PC-3 (cell line): ENCODE measurements around the gene LGALSL. TPM values are rescaled to one million over a fixed set of nuclear protein-coding genes. Genes with fewer than 3 reads are reported as not detected.

ENCODE experiments used
- ATAC-seq: fragments of 200-7000 bp; cut with Tn5 transposase; 2 replicates; pipeline ENCODE4 v1.9.1; 2020; ENCODE audit warnings: mild to moderate bottlenecking, moderate library complexity
- BruUV-seq: library from RNA; stranded (reverse); fragments of 400-500 nt; replicated peaks from 2 replicates; lab custom pipeline; 2021; lab: Mats Ljungman, UMichigan
- CTCF ChIA-PET: fragments of 300-600 bp; sonication (Branson Sonifier 250); formaldehyde crosslinking; loops from one replicate; lab custom pipeline; 2022; ENCODE audit warnings: antibody characterized with exemption; lab: Charles Lee
- POLR2A ChIA-PET: fragments of 300-600 bp; sonication (Branson Sonifier 250); formaldehyde crosslinking; loops from one replicate; lab custom pipeline; 2022; ENCODE audit warnings: antibody characterized with exemption; ENCODE audit not compliant: unreplicated experiment; lab: Charles Lee
- DNase-seq: peaks from one replicate; pipeline ENCODE4 v3.0.0-alpha.2; 2015
- H2AFZ ChIP-seq: fragments of 300-600 bp; sonication (generic); 2 replicates; pipeline ENCODE4 v1.6.0; 2016; ENCODE audit warnings: antibody characterized with exemption, low read length
- H3F3A ChIP-seq: fragments of 300-600 bp; sonication (generic); one replicate; pipeline ENCODE4 v1.6.0; 2017; ENCODE audit warnings: antibody characterized with exemption, low read length, control low read depth, mild to moderate bottlenecking; ENCODE audit not compliant: unreplicated experiment
- H3K27ac ChIP-seq: fragments of 300-600 bp; sonication (generic); 2 replicates; pipeline ENCODE4 v1.5.1; 2016; ENCODE audit warnings: mild to moderate bottlenecking, low read length
- H3K27me3 ChIP-seq: fragments of 300-600 bp; sonication (generic); 2 replicates; pipeline ENCODE4 v1.6.1; 2016; ENCODE audit warnings: low read length, mixed read lengths
- H3K36me3 ChIP-seq: fragments of 300-600 bp; sonication (generic); 2 replicates; pipeline ENCODE4 v1.6.1; 2016; ENCODE audit warnings: low read depth, mixed run types, low read length, mixed read lengths
- H3K4me1 ChIP-seq: fragments of 300-600 bp; sonication (generic); 2 replicates; pipeline ENCODE4 v1.5.1; 2016; ENCODE audit warnings: low read length; ENCODE audit not compliant: insufficient read depth
- H3K4me2 ChIP-seq: fragments of 300-600 bp; sonication (generic); 2 replicates; pipeline ENCODE4 v1.6.0; 2016; ENCODE audit warnings: low read length
- H3K4me3 ChIP-seq: fragments of 300-600 bp; sonication (generic); 2 replicates; pipeline ENCODE4 v1.5.1; 2016; ENCODE audit warnings: mild to moderate bottlenecking, low read length, mixed read lengths
- H3K79me2 ChIP-seq: fragments of 300-600 bp; sonication (generic); 2 replicates; pipeline ENCODE4 v1.6.1; 2017; ENCODE audit warnings: low read length, mixed read lengths
- H3K9ac ChIP-seq: fragments of 300-600 bp; sonication (generic); 2 replicates; pipeline ENCODE4 v1.6.0; 2016; ENCODE audit warnings: mild to moderate bottlenecking, low read length
- H3K9me2 ChIP-seq: fragments of 300-600 bp; sonication (generic); replicated peaks from 2 replicates; pipeline ENCODE4 v1.6.1; 2016; ENCODE audit warnings: mixed run types, low read length, mixed read lengths
- H3K9me3 ChIP-seq: fragments of 300-600 bp; sonication (generic); 2 replicates; pipeline ENCODE4 v1.6.1; 2016; ENCODE audit warnings: low read length, mixed read lengths
- H4K20me1 ChIP-seq: fragments of 300-600 bp; sonication (generic); 2 replicates; pipeline ENCODE4 v1.6.1; 2016; ENCODE audit warnings: low read length, mixed read lengths
- CTCF ChIP-seq: fragments of 300-600 bp; sonication (generic); conservative IDR thresholded peaks from 2 replicates; pipeline ENCODE4 v1.5.1; 2017; ENCODE audit warnings: antibody characterized with exemption, low read depth, mild to moderate bottlenecking, low read length
- EZH2 ChIP-seq: fragments of 300-600 bp; sonication (generic); IDR thresholded peaks from one replicate; pipeline ENCODE4 v1.6.1; 2017; ENCODE audit warnings: antibody characterized with exemption, mild to moderate bottlenecking, low read length; ENCODE audit not compliant: unreplicated experiment
- EZH2phosphoT487 ChIP-seq: fragments of 300-600 bp; sonication (generic); IDR thresholded peaks from 2 replicates; pipeline ENCODE4 v1.6.1; 2018; ENCODE audit warnings: mild to moderate bottlenecking, antibody characterized with exemption, low read length, borderline replicate concordance
- intact Hi-C: fragments of 100-400 bp; cut with micrococcal nuclease; formaldehyde crosslinking; loops from 2 replicates; pipeline ENCODE4 v1.9.0; 2023
- total RNA-seq: library from RNA; depleted of rRNA; stranded (reverse); fragments of >200 nt; gene quantifications from 2 replicates; pipeline ENCODE4 v1.2.3, GENCODE V29; 2014

LGALSL gene
- total RNA-seq, 1 experiment from 2014 or later: 16.0 TPM

GRCh38 chr2:64454386-64455332 is 697 bp downstream of the LGALSL start:
- intact Hi-C loops: loop anchor here (10.0 kb wide), 1 partner anchor 120 kb away; no protein-coding TSS in a partner anchor
- BruUV-seq: no TSS peak
- peak overlapping the region; percentile 78 for H2AFZ ChIP-seq
- no peak overlapping the region for H3K27ac ChIP-seq
- peak overlapping the region; percentile 71 for H3K9ac ChIP-seq
- TF ChIP-seq EZH2phosphoT487 (peak; percentile 95), EZH2 (no peak)
- H4K20me1 ChIP-seq: no peaks in the 10 kb centered on the region
- POLR2A ChIA-PET: interaction anchor here (0.6 kb wide), 1 partner anchor 68 kb away, joined by 14 read pairs; no protein-coding TSS in a partner anchor
- no peaks in the 10 kb centered on the region for H3K27me3 ChIP-seq
- peaks cover 26% of the 10 kb centered on the region for H3K4me1 ChIP-seq
- CTCF ChIA-PET: no interaction called here
- no peaks in the 10 kb centered on the region for H3F3A ChIP-seq
- H3K9me2 ChIP-seq: no peaks in the 10 kb centered on the region
- H3K4me2 ChIP-seq: peak overlapping the region; percentile 85
- peak; percentile 49 for DNase-seq
- H3K79me2 ChIP-seq: peaks cover 15% of the 10 kb centered on the region
- peak overlapping the region; percentile 75 for H3K4me3 ChIP-seq
- peaks cover 14% of the 10 kb centered on the region for H3K36me3 ChIP-seq
- no peaks in the 10 kb centered on the region for H3K9me3 ChIP-seq
- ATAC-seq: peak; percentile 58

- DNase-seq (peak; percentile 45), ATAC-seq (no peak)
- Histone ChIP-seq H4K20me1 (no peaks in the 10 kb centered on the region), H3K27me3 (no peaks in the 10 kb centered on the region), H2AFZ (peak overlapping the region; percentile 78; the same call in 1 of the 2 replicates), H3K9ac (no peak overlapping the region), H3K79me2 (peaks cover 15% of the 10 kb centered on the region), H3K4me1 (peaks cover 26% of the 10 kb centered on the region), H3K27ac (no peak overlapping the region), H3K4me2 (peak overlapping the region; percentile 85), H3K9me3 (no peaks in the 10 kb centered on the region), H3K9me2 (no peaks in the 10 kb centered on the region), H3K4me3 (peak overlapping the region; percentile 75), H3F3A (no peaks in the 10 kb centered on the region), H3K36me3 (peaks cover 16% of the 10 kb centered on the region)
- intact Hi-C loops: loop anchor here (10.0 kb wide), 1 partner anchor 121 kb away; no protein-coding TSS in a partner anchor
- TF ChIP-seq EZH2: no peak
- TF ChIP-seq CTCF: 0 out of 2 replicates have a peak, but pooled peaks have one; percentile 8
- CTCF ChIA-PET: no interaction called here
- POLR2A ChIA-PET: no interaction called here
- no TSS peak for BruUV-seq
These were observed 1.6 kb downstream of the LGALSL start for GRCh38 chr2:64455545-64455944.

- no peak for DNase-seq
- intact Hi-C loops: loop anchor here (10.0 kb wide), 1 partner anchor 121 kb away; no protein-coding TSS in a partner anchor
- BruUV-seq: no TSS peak
- Histone ChIP-seq H3K4me3 (no peak overlapping the region), H3K9me3 (no peaks in the 10 kb centered on the region), H3K36me3 (peaks cover 16% of the 10 kb centered on the region), H3F3A (no peaks in the 10 kb centered on the region), H3K4me2 (no peak overlapping the region), H3K9ac (no peak overlapping the region), H2AFZ (no peak overlapping the region), H3K27me3 (no peaks in the 10 kb centered on the region), H3K4me1 (peaks cover 26% of the 10 kb centered on the region), H3K9me2 (no peaks in the 10 kb centered on the region), H4K20me1 (no peaks in the 10 kb centered on the region), H3K79me2 (peaks cover 15% of the 10 kb centered on the region), H3K27ac (no peak overlapping the region)
- ChIA-PET CTCF (no interaction called here), POLR2A (no interaction called here)
- no peak for TF ChIP-seq EZH2
- no peak for TF ChIP-seq CTCF
- no peak for TF ChIP-seq EZH2phosphoT487
- no peak for ATAC-seq
These were observed 2.3 kb downstream of the LGALSL start for GRCh38 chr2:64456293-64456692.
